Vagina (tissue), 2 donors: ENCODE results near the gene CEP128.

Source experiments
- POLR2AphosphoS5 ChIP-seq, 2 donors: sonication (generic); formaldehyde crosslinking; IDR thresholded peaks; one replicate each; pipeline ENCODE4 v1.9.0; 2017; ENCODE audit warnings: antibody characterized with exemption in 2 of 2, mild to moderate bottlenecking in 2 of 2, low read depth in 1 of 2; ENCODE audit not compliant: insufficient read depth in 1 of 2
- TF ChIP-seq, protein P1 (sequence below), 3 experiments: fragments of 450-650 bp in 2 of 3; fragments of 200-600 bp in 1 of 3; sonication (generic) in 1 of 3; IDR thresholded peaks; one replicate each; pipeline ENCODE4 v1.5.1; 2017 to 2019; ENCODE audit warnings: antibody characterized with exemption in 3 of 3, mild to moderate bottlenecking in 2 of 3, moderate library complexity in 2 of 3

DNA sequence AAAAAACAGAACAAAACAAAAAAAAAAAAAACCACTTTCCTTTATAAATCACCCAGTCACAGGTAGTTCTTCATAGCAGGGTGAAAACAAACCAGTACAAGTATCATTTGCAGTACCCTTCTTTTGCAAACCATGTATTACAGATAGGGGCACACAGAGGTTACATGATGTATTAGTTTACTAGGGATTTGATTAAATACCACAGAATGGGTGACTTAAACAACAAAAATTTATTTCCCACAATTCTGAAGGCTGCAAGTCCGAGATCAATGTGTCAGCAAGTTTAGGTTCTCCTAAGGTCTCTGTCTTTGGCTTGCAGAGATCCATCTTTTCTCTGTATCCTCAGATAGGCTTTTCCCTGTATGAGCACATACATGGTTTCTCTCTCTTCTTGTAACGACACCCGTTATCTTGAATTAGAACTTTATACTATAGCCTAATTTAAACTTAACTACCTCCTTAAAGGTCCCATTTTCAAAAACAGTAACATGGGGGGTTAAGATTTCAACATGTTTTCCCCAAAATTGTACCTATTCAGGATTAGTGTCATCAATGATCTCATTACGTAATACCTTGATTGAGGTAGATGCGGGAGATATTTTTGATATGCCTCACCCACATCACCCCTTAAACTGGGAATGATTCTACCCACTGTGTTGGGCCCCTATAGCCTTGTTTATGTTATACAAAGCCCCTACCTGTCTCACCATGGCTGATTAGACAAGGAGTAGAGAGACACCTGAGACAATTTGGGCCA lies 3.5 kb upstream of the CEP128 start:
- TF ChIP-seq, protein P1, sequence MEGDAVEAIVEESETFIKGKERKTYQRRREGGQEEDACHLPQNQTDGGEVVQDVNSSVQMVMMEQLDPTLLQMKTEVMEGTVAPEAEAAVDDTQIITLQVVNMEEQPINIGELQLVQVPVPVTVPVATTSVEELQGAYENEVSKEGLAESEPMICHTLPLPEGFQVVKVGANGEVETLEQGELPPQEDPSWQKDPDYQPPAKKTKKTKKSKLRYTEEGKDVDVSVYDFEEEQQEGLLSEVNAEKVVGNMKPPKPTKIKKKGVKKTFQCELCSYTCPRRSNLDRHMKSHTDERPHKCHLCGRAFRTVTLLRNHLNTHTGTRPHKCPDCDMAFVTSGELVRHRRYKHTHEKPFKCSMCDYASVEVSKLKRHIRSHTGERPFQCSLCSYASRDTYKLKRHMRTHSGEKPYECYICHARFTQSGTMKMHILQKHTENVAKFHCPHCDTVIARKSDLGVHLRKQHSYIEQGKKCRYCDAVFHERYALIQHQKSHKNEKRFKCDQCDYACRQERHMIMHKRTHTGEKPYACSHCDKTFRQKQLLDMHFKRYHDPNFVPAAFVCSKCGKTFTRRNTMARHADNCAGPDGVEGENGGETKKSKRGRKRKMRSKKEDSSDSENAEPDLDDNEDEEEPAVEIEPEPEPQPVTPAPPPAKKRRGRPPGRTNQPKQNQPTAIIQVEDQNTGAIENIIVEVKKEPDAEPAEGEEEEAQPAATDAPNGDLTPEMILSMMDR (IDR thresholded peaks at IDR 0.05): no peak
- no peak for TF ChIP-seq POLR2AphosphoS5 (IDR thresholded peaks at IDR 0.05; ENCODE audit: insufficient read depth in 1 of 2, low read depth in 1 of 2)
